Cardiac septum (tissue), 1 donor: ENCODE measurements around the gene SMC5. TPM values are rescaled to one million over a fixed set of nuclear protein-coding genes. Genes with fewer than 3 reads are reported as not detected.
"Not testable (repeated sequence)": the region's sequence is repeated elsewhere in the genome, so short reads cannot be mapped to it uniquely, and the experiment has no call there.

Experiments used
- DNase-seq: peaks from one replicate; pipeline ENCODE4 v3.0.0-alpha.2; 2020; ENCODE audit warnings: low spot score
- intact Hi-C: fragments of 100-400 bp; cut with DNase I; formaldehyde crosslinking; loops from one replicate; pipeline ENCODE4 v1.14.0; 2022
- total RNA-seq: library from RNA; stranded (reverse); fragmentation: NEBNext Ultra II Directional; extraction: Animal tissue kit (Norgen Biotek cat#: 25700); gene quantifications from one replicate; pipeline ENCODE4 v1.2.1, GENCODE V29; 2021
- donor health status: DM: no; HTN: no; CAD: no.

Gene SMC5
- total RNA-seq, 1 donor from 2014 or later = 15.0 TPM

DNA sequence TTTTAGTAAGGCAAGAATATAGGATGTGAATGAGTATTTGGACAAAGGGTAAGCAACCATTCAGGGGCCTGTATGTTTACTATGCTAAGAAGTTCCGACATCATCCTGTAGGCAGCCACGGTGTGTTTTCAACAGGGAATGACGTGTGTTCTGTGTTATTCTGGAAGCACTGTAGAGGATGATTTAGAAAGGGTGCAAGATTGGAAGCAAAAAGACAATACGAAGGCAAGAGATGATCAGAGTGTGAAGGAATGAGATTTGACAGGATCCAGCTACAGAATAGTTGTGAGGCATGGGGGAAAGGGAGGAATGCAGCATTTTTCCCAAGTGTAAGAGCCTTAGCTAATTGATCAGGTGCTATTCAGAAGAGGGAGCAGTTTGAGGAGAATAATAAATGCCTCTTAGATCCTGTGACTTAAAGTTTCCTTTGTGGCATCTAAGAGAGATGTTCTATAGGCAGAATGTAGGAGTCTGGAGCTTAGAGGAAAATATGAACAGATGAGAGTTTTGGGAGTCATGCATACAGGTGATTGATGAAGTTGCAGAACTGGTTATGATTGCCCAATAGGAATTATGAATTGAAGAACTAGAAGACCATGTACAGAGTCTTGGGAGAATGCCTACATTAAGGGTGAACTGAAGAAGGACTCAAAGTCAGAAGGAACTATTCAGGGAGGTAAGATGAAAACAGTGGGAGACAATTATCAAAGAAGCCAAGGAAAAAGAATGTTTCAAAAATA lies 2.5 kb downstream of the SMC5 start:
- DNase-seq = no peak
- intact Hi-C loops = no loop called here

DNA sequence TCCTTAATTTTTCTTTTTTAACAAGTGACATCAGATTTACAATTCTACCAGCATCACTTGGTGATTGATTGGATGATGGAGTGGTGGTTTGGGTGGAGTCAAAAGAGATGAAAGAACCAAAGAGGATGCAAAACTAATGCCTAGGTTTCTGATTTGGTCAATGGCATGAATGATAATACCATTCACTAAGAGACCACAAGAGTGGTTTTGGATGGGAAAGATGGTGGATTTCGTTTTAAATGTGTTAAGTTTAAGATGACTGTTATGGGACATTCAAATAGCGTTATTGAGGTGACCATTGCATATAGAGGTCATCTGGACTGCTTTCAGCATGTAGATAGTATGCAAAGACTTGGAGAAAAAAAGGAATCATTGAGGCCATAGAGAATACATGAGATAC lies 3.6 kb downstream of the SMC5 start:
- DNase-seq = no peak
- intact Hi-C loops = no loop called here

DNA sequence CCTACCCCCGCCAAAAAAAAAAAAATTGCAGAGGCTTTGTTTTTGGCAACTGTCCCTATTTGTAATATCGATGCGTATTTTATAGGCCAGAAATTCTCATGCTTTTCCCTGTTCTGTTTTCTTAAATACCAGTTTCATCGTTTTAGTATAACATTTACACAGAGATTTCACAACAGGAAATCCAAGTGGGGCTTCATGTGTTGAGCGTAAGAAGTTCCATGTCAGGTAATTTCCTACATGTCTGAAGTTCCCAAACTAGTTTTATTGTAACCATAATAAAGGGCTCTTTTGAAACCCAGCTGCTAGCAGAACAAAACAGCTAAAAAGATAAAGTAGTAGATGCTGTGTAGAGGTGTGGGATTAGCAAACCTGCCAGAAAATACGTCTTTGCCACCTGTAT lies 4.2 kb downstream of the SMC5 start:
- no peak for DNase-seq
- intact Hi-C loops = no loop called here

DNA sequence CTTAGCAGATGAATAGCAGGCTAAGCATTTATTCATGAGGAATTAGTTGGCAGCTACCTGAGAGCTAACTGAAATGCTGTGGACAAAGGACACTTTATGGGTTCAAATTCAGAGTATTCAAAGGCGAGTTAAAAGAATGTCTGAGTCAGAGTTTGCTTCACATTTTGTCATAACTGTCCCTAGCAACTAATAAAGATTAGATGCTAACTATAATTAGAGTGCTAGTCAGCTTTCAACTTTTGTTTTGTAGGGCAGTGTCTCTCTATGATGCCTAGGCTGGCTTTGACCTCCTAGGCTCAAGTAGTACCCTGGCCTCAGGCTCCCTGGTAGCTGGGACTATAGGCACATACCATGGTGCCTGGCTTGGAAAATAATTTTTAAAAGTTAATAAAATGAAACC lies 4.6 kb downstream of the SMC5 start:
- no peak for DNase-seq
- intact Hi-C loops = no loop called here

DNA sequence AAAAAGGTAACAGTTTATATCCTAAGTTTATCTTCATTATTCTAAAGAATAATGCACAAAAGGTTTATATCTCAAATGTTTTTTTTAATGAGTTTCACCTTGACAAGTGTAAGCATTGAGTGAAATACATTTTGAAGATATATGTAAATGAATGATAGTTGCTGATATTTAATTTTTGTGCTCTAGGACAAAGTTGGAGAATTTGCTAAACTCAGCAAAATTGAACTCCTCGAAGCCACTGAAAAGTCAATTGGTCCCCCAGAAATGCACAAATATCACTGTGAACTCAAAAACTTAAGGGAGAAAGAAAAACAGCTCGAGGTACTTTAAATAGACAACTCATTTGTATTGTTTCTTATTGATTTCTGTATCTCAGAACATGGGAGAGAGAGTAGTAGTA lies 19.5 kb downstream of the SMC5 start:
- DNase-seq = no peak
- intact Hi-C loops = no loop called here

DNA sequence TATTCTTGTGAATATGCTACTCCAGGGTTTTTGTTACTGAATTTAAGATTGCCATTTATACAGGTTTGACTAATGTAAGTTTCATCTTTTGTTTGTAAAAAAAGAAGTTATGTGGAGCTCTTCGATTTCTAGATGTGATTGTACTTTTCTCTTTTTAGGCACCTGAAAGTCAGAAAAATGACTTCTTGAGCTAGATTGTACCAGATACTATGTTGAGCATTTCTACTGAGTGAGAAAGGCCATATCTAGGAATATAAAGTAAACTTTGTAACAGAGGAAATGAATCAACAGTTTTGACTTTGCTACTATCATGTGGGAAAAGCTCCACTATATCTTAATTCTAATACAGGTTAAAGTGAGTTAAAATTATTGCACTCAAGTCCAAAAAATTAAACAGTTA lies 25.1 kb downstream of the SMC5 start:
- intact Hi-C loops = no loop called here
- no peak for DNase-seq

DNA sequence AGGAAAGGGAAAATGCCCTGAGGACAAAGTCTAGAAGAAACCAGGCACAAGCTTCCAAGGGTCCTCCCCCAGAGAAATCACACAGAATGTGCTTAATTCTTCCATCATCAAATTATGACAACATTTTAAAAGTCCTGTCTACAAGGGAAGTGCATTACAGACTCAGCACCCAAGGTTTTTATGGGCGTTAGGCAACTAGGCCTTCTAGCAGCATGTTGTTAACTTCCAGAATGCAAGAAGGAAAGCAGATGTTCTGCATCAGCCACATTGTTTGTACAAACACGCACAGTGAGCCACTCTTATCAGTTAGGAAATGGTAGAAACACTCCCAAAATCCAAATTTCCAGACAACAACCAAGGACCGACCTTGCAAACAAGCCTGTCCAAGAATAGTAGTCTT lies 26.5 kb downstream of the SMC5 start:
- intact Hi-C loops = no loop called here
- no peak for DNase-seq

DNA sequence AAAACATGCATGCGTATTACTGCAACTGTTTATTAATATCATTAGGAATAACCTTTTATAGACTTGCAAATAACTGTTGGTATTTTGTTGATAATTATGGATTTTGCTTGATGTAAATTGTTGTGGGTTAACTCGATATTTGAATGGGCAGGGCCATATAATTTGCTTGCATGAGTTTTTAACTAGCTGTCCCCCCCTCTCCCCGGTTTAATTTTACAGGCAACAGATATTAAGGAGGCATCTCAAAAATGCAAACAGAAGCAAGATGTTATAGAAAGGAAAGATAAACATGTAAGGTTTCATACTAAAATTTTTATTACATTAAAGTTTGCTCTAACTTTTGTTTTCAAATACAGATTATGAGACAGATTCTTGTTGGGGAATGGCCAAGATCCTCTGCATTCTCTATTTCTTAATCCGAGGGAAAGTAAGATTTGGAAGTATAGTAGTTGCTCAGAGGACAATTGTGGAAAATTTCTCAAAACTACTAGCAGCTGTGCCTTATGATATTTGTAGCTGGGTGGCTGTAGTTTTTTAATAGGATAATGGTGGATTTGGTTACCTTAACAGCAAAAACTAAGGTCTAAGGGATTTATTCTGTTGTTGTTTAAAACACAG lies 27.3 kb downstream of the SMC5 start:
- intact Hi-C loops = no loop called here
- DNase-seq = no peak

DNA sequence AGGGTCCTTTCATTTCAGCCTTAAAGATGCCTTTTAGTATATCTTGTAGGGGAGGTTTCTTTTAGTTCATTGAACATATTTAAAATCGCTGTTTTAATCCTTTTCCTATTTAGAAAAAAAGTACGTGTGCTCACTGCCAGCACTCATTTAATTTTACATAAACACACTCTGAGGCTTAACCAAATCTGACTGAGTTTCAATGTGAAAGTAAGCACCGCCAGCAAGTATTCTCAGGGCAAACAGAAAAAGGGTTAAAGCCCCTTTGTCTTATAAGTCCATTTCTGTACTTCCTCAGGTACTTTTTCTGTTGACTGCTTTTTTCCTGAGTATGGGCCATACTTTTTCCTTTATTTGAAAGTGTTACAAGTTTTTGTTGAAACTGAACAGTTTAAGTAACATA lies 31.8 kb downstream of the SMC5 start:
- no peak for DNase-seq
- intact Hi-C loops = no loop called here

DNA sequence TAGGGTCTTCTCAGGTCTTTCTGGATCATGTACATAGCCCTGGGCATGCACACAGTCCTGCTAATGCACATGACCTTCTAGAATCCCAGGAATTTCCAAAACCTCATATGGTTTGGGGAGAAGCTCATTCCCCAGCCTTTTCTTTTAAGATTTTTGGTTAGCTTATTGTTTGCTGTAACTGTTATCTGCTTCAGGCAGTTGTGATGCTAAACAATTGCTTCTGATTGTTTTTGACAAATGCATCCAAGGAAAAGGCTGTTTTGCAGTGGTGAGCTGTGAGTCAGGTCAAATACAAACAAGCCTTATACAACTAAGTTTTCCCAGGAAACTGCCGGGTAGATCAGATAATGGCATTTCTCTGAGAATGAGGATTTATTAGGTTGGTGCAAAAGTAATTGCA lies 32.7 kb downstream of the SMC5 start:
- intact Hi-C loops = no loop called here

DNA sequence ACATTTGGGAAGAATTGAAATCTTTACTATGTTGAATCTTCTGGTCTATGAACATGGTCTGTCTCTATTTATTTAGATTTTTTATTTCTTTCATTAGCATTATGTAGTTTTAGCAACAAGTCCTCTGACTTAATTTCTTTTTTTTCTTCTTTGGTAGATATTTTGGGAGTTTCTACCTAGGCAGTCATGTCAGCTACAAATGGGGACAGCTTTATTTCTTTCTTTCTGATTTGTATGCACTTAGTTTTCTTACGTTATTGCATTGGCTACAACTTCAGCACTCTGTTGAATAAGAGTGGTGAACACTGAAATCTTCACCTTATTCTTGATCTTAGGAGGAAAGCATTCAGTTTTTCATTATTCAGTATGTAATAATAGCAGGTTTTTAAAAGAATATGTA lies 33.5 kb downstream of the SMC5 start:
- intact Hi-C loops = no loop called here
- DNase-seq = no peak

More for the DNA sequence above, 32.7 kb downstream of the SMC5 start:
- no peak for DNase-seq

DNA sequence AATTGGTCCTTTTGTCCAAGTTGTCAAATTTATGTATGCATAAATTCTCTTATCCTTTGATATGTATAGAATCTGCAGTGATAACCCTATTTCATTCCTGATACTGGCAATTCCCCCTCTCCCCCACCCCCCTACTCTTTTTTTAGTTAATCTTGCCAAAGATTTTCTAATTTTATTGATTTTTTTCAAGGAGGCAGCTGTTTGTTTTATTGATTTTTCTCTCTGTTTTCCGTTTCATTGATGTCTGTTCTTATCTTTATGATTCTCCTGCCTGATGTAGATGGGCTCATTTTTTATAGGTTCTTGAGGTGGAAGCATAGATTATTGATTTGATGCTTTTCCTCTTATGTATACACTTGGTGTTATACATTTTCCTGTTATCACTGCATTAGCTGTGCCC lies 34.4 kb downstream of the SMC5 start:
- intact Hi-C loops = no loop called here

DNA sequence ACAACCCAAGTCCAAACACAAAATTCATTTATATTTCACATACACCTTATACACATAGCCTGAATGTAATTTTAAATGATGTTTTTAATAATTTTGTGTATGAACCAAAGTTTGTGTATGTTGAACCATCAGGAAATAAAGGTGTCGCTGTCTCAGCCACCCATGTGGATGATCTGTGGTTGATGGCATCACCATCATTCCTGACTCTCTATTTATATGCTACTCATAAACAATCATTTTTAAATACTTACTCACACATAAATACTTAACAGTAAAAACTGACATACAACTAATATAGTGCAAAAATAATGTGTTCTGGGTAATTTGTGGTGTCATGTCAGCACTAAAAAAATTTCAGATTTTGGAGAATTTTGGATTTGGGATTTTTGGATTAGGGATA lies 38.4 kb downstream of the SMC5 start:
- DNase-seq = no peak
- intact Hi-C loops = no loop called here

More for the DNA sequence above, 34.4 kb downstream of the SMC5 start:
- no peak for DNase-seq

DNA sequence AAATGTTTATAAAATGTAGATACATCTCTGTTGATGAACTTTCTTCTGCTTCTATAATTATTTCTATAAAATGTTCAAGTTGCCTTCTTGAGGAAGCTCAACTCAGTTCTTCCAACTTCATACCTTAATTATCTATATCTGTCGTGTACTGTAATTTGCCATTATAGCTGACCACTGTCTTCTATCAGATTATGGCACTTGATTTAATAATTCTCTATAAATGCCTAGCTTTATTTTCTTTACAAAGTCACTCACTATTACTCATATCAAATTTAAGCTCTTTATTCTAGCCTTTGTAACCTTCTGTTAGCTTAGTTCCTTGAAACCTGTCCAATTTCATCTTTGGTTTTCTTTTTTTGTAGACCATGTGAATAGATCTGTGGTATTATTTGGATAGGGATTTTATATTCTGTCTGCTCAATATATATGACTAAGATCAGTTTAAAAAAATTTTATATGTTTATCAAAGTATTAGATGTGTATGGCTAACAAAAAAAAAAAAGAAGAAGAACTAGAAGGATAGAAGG lies 39.5 kb downstream of the SMC5 start:
- intact Hi-C loops = no loop called here
- no peak for DNase-seq

DNA sequence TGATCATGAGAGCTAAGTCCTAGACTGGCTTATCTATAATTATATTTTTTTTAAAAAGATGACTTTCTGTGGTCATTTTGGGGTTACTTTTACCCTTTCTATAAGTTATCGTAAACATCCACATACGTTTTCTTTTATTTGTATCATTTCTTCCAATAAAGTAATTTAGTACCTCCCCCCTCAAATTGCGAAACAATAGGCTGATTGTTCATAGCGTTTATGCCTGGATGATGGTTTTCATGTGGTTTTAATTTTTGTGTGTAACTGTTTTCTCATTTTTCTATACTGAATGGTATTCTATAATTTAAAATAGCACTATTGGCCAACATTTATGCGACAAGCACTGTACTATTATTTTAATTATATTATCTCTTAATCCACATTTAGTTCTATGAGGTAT lies 44.5 kb downstream of the SMC5 start:
- intact Hi-C loops = no loop called here
- DNase-seq = no peak

DNA sequence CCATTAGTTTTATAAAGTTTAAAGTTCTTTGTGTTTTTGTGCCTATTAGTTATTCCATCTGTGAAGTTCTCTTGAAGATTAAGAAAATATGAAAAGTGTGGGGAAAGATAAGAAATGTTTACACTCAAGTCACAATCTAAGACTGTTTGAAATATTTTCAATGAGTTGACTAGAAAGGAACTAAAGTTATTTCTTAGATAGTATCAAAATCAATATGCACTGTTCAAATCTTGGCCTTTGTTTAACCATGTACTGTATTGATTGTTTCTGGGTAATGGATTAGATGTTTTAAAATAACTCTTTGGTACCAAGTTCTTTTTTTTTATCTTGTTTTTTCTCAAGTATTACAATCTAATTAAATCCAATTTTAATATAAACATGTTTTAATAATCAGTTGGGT lies 46.0 kb downstream of the SMC5 start:
- no peak for DNase-seq
- intact Hi-C loops = no loop called here

DNA sequence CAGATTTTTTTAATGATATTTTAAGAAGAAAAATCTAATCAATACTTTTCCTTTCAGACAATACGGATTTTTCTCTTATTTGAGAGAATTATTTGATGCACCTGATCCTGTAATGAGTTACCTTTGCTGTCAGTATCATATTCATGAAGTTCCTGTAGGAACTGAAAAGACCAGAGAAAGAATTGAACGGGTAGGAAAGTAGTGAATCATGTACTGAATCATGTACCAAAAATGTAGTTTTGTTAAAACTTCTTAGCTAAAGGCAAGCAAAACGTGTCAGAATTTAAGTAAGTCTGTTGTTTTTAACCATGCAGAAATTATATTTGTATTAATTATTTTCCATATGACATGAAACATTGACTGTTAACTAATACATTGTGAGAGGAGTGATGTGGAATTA lies 56.6 kb downstream of the SMC5 start:
- intact Hi-C loops = no loop called here
- no peak for DNase-seq

DNA sequence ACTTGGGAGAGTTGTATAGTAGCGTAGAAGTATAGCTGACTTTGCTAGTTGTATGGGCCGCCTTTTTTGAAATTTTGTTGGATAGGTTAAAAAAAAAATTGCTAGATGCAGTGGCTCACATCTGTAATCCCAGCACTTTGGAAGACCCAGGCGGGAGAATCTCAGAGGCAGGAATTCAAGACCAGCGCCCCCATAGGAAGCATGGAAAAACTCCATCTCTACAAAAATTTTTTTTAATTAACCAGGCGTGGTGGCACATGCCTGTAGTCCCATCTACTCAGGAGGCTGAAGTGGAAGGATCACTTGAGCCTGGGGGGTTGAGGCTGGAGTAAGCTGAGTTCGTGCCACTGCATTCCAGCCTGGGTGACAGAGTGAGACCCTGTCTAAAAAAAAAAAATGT lies 59.2 kb downstream of the SMC5 start:
- DNase-seq = no peak
- intact Hi-C loops = no loop called here

DNA sequence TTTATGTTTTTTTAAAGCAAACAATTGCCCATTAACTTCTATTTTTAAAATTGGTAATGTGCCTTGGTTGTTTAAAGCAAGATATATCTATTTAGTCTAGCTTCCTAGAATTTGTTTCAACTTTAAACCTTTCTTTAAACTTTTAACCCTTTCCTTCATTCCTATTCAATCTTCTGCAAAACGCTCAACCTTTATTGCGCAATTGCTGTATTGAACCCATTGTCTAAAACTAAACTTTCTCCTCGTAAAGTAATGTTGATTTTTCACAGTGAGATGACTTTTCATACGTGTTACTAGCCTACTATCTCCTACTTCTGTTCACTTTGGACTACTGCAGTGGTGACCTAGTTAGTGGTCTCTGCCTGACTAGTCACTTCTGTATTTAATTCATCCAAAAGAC lies 63.3 kb downstream of the SMC5 start:
- intact Hi-C loops = no loop called here
- no peak for DNase-seq

DNA sequence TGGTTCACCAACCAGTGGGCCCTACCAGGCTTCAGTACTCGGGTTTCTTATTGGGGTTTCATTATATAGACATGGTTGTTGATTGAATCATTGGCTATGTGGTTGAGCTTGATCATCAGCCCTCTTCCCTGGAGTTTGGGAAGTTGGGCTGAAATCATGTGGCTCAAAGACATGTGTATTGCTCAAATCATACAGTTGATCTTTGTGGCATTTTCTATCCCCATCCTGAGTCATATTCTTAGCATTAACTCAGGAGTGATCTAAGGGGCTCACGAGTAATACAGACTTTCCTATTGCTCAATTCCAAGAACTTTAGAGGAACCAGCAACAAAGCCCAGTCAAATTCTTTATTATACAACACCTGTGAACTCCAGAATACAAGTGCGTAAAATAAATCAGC lies 66.2 kb downstream of the SMC5 start:
- intact Hi-C loops = no loop called here
- DNase-seq = no peak

DNA sequence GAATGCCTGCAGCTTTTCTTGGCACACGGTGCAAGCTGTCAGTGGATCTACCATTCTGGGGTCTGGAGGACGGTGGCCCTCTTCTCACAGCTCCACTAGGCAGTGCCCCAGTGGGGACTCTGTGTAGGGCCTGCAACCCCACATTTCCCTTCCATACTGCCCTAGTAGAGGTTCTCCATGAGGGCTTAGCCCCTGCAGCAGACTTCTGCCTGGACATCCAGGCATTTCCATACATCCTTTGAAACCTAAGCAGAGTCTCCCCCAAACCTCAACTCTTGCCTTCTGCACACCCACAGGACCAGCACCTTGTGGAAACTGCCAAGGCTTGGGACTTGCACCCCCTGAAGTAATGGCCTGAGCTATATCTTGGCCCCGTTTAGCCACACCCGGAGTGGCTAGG lies 69.8 kb downstream of the SMC5 start:
- intact Hi-C loops = not testable (repeated sequence)

More for the DNA sequence above, 69.8 kb downstream of the SMC5 start:
- not testable (repeated sequence) for DNase-seq
